ENCODE data around the gene EFCAB8.
A peak's percentile ranks its signal among the peaks of the same experiment; 100 is the strongest.

EFCAB8 gene

DNA sequence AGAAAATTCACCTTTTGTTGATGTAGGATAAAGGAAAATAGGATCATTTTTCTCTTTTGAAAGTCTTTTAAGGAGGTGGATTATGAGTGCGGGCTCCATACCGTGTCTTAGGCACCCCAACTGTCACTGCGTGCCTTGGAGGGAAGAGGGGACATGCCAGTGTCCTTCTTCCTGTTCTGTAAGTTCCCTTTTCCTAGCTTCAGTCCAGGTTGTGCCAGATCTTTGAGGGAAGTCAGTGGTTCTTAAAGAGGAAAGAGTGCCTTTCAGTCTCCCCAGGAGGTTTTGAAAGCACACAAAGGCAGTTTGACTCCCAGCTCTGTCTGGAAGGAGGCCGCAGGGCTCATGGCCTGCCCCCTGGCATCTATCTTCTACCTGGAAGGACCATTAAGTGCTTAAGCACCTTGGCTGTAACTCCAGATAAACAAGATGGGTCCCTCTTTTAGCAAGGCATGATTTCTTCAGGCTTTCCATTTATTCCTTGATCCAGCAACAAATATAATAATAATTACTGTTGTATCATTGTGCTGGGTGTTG is 13.0 kb downstream of the EFCAB8 start:
- H3K18ac ChIP-seq (ENCODE audit: low read length) = no peak overlapping the region
- H3K14ac ChIP-seq (ENCODE audit: low read length) = no peak overlapping the region

DNA sequence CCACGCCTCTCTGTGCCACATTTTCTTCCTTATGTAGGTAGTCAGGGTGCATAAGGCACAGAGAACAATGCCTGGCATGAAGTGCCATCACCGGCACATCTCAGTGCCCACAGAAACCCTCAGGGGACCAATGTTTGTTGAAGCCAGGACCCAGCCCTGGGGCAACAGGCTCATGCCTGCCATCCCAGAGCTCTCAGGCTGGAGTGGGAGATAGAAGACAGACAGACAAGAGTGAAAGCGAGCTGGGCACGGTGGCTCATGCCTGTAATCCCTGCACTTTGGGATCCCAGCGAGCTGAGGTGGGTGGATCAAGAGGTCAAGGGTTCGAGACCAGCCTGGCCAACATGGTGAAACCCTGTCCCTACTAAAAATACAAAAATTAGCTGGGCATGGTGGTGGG is 13.5 kb downstream of the EFCAB8 start:
- no peak overlapping the region for H3K4me3 ChIP-seq (ENCODE audit: low read length in 2 of 2)
- no peaks in the 10 kb centered on the region for H3K9me3 ChIP-seq (replicated peaks in 1 of 2; ENCODE audit: control insufficient read depth in 2 of 2, insufficient read depth in 1 of 2, low read depth in 1 of 2, low read length in 2 of 2)
- H3K27me3 ChIP-seq (ENCODE audit: control insufficient read depth in 3 of 3, insufficient read depth in 3 of 3, low read depth in 1 of 3, low read length in 3 of 3) = no peaks in the 10 kb centered on the region
- no peak overlapping the region for H3K23ac ChIP-seq (ENCODE audit: low read depth, low read length, poor library complexity)
- H3K27ac ChIP-seq (replicated peaks; ENCODE audit: low read length) = no peak overlapping the region
- no peak overlapping the region for H2BK120ac ChIP-seq (ENCODE audit: low read depth, low read length)
- H3K9ac ChIP-seq (ENCODE audit: low read depth, low read length, poor library complexity) = no peak overlapping the region
- H3K4me2 ChIP-seq (ENCODE audit: insufficient read depth, low read length, poor library complexity, severe bottlenecking) = no peak overlapping the region
- no peak for DNase-seq (ENCODE audit: low spot score)
- H3K4ac ChIP-seq (ENCODE audit: low read length) = no peak overlapping the region
- WGBS, 2 donors (ENCODE audit: extremely low coverage in 2 of 2, insufficient read length in 2 of 2, insufficient replicate concordance in 1 of 2) = no CpG with 5 or more reads among the region's 6 CpGs
- H2AK5ac ChIP-seq (ENCODE audit: low read depth, low read length) = peak overlapping the region; percentile 20
- H3K18ac ChIP-seq (ENCODE audit: low read length) = no peak overlapping the region
- H2AFZ ChIP-seq (ENCODE audit: low read length) = no peak overlapping the region
- no peak overlapping the region for H2BK12ac ChIP-seq (ENCODE audit: low read length)
- H4K8ac ChIP-seq (ENCODE audit: low read depth, low read length) = no peak overlapping the region
- H3K79me1 ChIP-seq (ENCODE audit: low read depth, low read length) = no peaks in the 10 kb centered on the region
- H3K36me3 ChIP-seq (replicated peaks in 1 of 2; ENCODE audit: control insufficient read depth in 2 of 2, insufficient read depth in 2 of 2, low read length in 2 of 2) = no peaks in the 10 kb centered on the region
- H4K91ac ChIP-seq (ENCODE audit: low read depth, low read length, poor library complexity) = no peak overlapping the region
- no peak overlapping the region for H3K14ac ChIP-seq (ENCODE audit: low read length)
- no peak overlapping the region for H2BK15ac ChIP-seq (ENCODE audit: low read length)
- no peak overlapping the region for H2BK5ac ChIP-seq (ENCODE audit: low read length)
- peaks cover 0 to 5% of the 10 kb centered on the region in 2 donors for H3K4me1 ChIP-seq (ENCODE audit: control insufficient read depth in 2 of 2, insufficient read depth in 1 of 2, low read depth in 1 of 2, low read length in 2 of 2)

More for the DNA sequence above, 13.0 kb downstream of the EFCAB8 start:
- H2AK5ac ChIP-seq (ENCODE audit: low read depth, low read length) = no peak overlapping the region
- no peak overlapping the region for H3K27ac ChIP-seq (replicated peaks; ENCODE audit: low read length)
- no peak overlapping the region for H2BK15ac ChIP-seq (ENCODE audit: low read length)
- H3K4me1 ChIP-seq (ENCODE audit: control insufficient read depth in 2 of 2, insufficient read depth in 1 of 2, low read depth in 1 of 2, low read length in 2 of 2) = peaks cover 0 to 5% of the 10 kb centered on the region in 2 donors
- H2AFZ ChIP-seq (ENCODE audit: low read length) = no peak overlapping the region
- DNase-seq (ENCODE audit: low spot score) = no peak
- H3K4ac ChIP-seq (ENCODE audit: low read length) = no peak overlapping the region
- H4K8ac ChIP-seq (ENCODE audit: low read depth, low read length) = no peak overlapping the region
- no peaks in the 10 kb centered on the region for H3K27me3 ChIP-seq (ENCODE audit: control insufficient read depth in 3 of 3, insufficient read depth in 3 of 3, low read depth in 1 of 3, low read length in 3 of 3)
- H3K4me2 ChIP-seq (ENCODE audit: insufficient read depth, low read length, poor library complexity, severe bottlenecking) = no peak overlapping the region
- H2BK120ac ChIP-seq (ENCODE audit: low read depth, low read length) = no peak overlapping the region
- H2BK5ac ChIP-seq (ENCODE audit: low read length) = no peak overlapping the region
- H4K91ac ChIP-seq (ENCODE audit: low read depth, low read length, poor library complexity) = no peak overlapping the region
- H3K9me3 ChIP-seq (replicated peaks in 1 of 2; ENCODE audit: control insufficient read depth in 2 of 2, insufficient read depth in 1 of 2, low read depth in 1 of 2, low read length in 2 of 2) = no peaks in the 10 kb centered on the region
- no peak overlapping the region for H2BK12ac ChIP-seq (ENCODE audit: low read length)
- H3K9ac ChIP-seq (ENCODE audit: low read depth, low read length, poor library complexity) = no peak overlapping the region
- H3K23ac ChIP-seq (ENCODE audit: low read depth, low read length, poor library complexity) = no peak overlapping the region
- no peak overlapping the region for H3K4me3 ChIP-seq (ENCODE audit: low read length in 2 of 2)
- no peaks in the 10 kb centered on the region for H3K36me3 ChIP-seq (replicated peaks in 1 of 2; ENCODE audit: control insufficient read depth in 2 of 2, insufficient read depth in 2 of 2, low read length in 2 of 2)
- H3K79me1 ChIP-seq (ENCODE audit: low read depth, low read length) = no peaks in the 10 kb centered on the region
- WGBS, 2 donors (ENCODE audit: extremely low coverage in 2 of 2, insufficient read length in 2 of 2, insufficient replicate concordance in 1 of 2) = no CpG with 5 or more reads among the region's 4 CpGs

DNA sequence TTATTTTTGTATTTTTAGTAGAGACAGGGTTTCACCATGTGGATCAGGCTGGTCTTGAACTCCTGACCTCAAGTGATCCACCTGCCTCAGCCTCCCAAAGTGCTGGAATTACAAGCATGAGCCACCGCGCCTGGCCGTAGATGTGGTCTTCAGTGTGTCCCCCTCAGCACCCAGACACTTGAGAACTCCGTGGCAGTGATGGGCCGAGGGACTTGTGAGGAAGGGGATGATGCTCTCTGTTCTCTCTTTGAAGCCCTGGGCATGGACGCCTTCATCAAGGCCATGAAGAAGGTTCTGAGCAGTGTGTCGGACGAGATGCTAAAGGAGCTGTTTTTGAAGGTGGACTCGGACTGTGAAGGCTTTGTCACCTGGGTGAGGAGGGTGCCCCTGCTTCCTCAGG is 16.9 kb downstream of the EFCAB8 start:
- Histone ChIP-seq H2AFZ (ENCODE audit: low read length) (no peak overlapping the region), H3K23ac (ENCODE audit: low read depth, low read length, poor library complexity) (no peak overlapping the region), H3K79me1 (ENCODE audit: low read depth, low read length) (no peaks in the 10 kb centered on the region), H3K14ac (ENCODE audit: low read length) (no peak overlapping the region), H3K4me1 (ENCODE audit: control insufficient read depth in 2 of 2, insufficient read depth in 1 of 2, low read depth in 1 of 2, low read length in 2 of 2) (peaks cover 0 to 9% of the 10 kb centered on the region in 2 donors), H2BK120ac (ENCODE audit: low read depth, low read length) (no peak overlapping the region), H2BK12ac (ENCODE audit: low read length) (peak overlapping the region; percentile 14), H3K4me3 (ENCODE audit: low read length in 2 of 2) (no peak overlapping the region), H4K8ac (ENCODE audit: low read depth, low read length) (no peak overlapping the region), H3K9ac (ENCODE audit: low read depth, low read length, poor library complexity) (peak overlapping the region; percentile 15), H3K36me3 (replicated peaks in 1 of 2; ENCODE audit: control insufficient read depth in 2 of 2, insufficient read depth in 2 of 2, low read length in 2 of 2) (no peaks in the 10 kb centered on the region), H4K91ac (ENCODE audit: low read depth, low read length, poor library complexity) (no peak overlapping the region), H3K4ac (ENCODE audit: low read length) (no peak overlapping the region), H2BK15ac (ENCODE audit: low read length) (no peak overlapping the region), H2AK5ac (ENCODE audit: low read depth, low read length) (no peak overlapping the region), H3K18ac (ENCODE audit: low read length) (peak overlapping the region; percentile 33), H3K27me3 (ENCODE audit: control insufficient read depth in 3 of 3, insufficient read depth in 3 of 3, low read depth in 1 of 3, low read length in 3 of 3) (no peaks in the 10 kb centered on the region), H3K4me2 (ENCODE audit: insufficient read depth, low read length, poor library complexity, severe bottlenecking) (no peak overlapping the region), H2BK5ac (ENCODE audit: low read length) (no peak overlapping the region), H3K9me3 (replicated peaks in 1 of 2; ENCODE audit: control insufficient read depth in 2 of 2, insufficient read depth in 1 of 2, low read depth in 1 of 2, low read length in 2 of 2) (no peaks in the 10 kb centered on the region), H3K27ac (replicated peaks; ENCODE audit: low read length) (no peak overlapping the region)
- DNase-seq (ENCODE audit: low spot score) = no peak
- no CpG with 5 or more reads among the region's 9 CpGs for WGBS, 2 donors (ENCODE audit: extremely low coverage in 2 of 2, insufficient read length in 2 of 2, insufficient replicate concordance in 1 of 2)

GRCh38 chr20:32877507-32877906 is 18.8 kb downstream of the EFCAB8 start:
- WGBS, 2 donors (ENCODE audit: extremely low coverage in 2 of 2, insufficient read length in 2 of 2, insufficient replicate concordance in 1 of 2) = no CpG with 5 or more reads among the region's 5 CpGs
- Histone ChIP-seq H3K4me3 (ENCODE audit: low read length in 2 of 2) (no peak overlapping the region), H2BK12ac (ENCODE audit: low read length) (no peak overlapping the region), H2BK15ac (ENCODE audit: low read length) (no peak overlapping the region), H3K18ac (ENCODE audit: low read length) (no peak overlapping the region), H3K27ac (replicated peaks; ENCODE audit: low read length) (no peak overlapping the region), H2AFZ (ENCODE audit: low read length) (no peak overlapping the region), H2AK5ac (ENCODE audit: low read depth, low read length) (peak overlapping the region; percentile 81), H3K27me3 (ENCODE audit: control insufficient read depth in 3 of 3, insufficient read depth in 3 of 3, low read depth in 1 of 3, low read length in 3 of 3) (no peaks in the 10 kb centered on the region), H3K36me3 (replicated peaks in 1 of 2; ENCODE audit: control insufficient read depth in 2 of 2, insufficient read depth in 2 of 2, low read length in 2 of 2) (no peaks in the 10 kb centered on the region), H3K9ac (ENCODE audit: low read depth, low read length, poor library complexity) (no peak overlapping the region), H3K9me3 (replicated peaks in 1 of 2; ENCODE audit: control insufficient read depth in 2 of 2, insufficient read depth in 1 of 2, low read depth in 1 of 2, low read length in 2 of 2) (no peaks in the 10 kb centered on the region), H3K4ac (ENCODE audit: low read length) (no peak overlapping the region), H2BK120ac (ENCODE audit: low read depth, low read length) (no peak overlapping the region), H3K79me1 (ENCODE audit: low read depth, low read length) (no peaks in the 10 kb centered on the region), H4K91ac (ENCODE audit: low read depth, low read length, poor library complexity) (no peak overlapping the region), H3K23ac (ENCODE audit: low read depth, low read length, poor library complexity) (no peak overlapping the region), H3K4me1 (ENCODE audit: control insufficient read depth in 2 of 2, insufficient read depth in 1 of 2, low read depth in 1 of 2, low read length in 2 of 2) (peaks cover 0 to 4% of the 10 kb centered on the region in 2 donors), H2BK5ac (ENCODE audit: low read length) (no peak overlapping the region), H3K4me2 (ENCODE audit: insufficient read depth, low read length, poor library complexity, severe bottlenecking) (no peak overlapping the region), H4K8ac (ENCODE audit: low read depth, low read length) (no peak overlapping the region), H3K14ac (ENCODE audit: low read length) (no peak overlapping the region)
- DNase-seq (ENCODE audit: low spot score) = no peak

Data from neuronal stem cell (in vitro differentiated cells).